ENCODE data around the gene MYH11. TPM values are rescaled to one million over a fixed set of nuclear protein-coding genes. Genes with fewer than 3 reads are reported as not detected.
"Not testable (repeated sequence)": the region's sequence is repeated elsewhere in the genome, so short reads cannot be mapped to it uniquely, and the experiment has no call there.

The MYH11 gene
- total RNA-seq, 2 experiments from 2014 or later: not detected

- no peaks in the 10 kb centered on the region for H3K27me3 Mint-ChIP-seq
- H3K9me3 Mint-ChIP-seq: no peaks in the 10 kb centered on the region
- peaks cover 18% of the 10 kb centered on the region for H3K4me1 Mint-ChIP-seq
- DNase-seq (no peak), ATAC-seq (ENCODE audit: low read depth) (no peak)
- no peak overlapping the region for H3K4me3 Mint-ChIP-seq
- H3K36me3 Mint-ChIP-seq: peaks cover 24% of the 10 kb centered on the region
- POLR2A ChIA-PET: no interaction called here
- peak overlapping the region; percentile 66 for H3K27ac Mint-ChIP-seq
Observed at GRCh38 chr16:15703029-15703736, 153.6 kb downstream of the MYH11 start.

GRCh38 chr16:15701975-15702970, 154.6 kb downstream of the MYH11 start:
- ATAC-seq (ENCODE audit: low read depth): no peak
- peak overlapping the region; percentile 66 for H3K27ac Mint-ChIP-seq
- no peaks in the 10 kb centered on the region for H3K27me3 Mint-ChIP-seq
- H3K9me3 Mint-ChIP-seq: no peaks in the 10 kb centered on the region
- DNase-seq: no peak
- no peak overlapping the region for H3K4me3 Mint-ChIP-seq
- H3K4me1 Mint-ChIP-seq: peaks cover 18% of the 10 kb centered on the region
- peaks cover 25% of the 10 kb centered on the region for H3K36me3 Mint-ChIP-seq
- POLR2A ChIA-PET: no interaction called here

GRCh38 chr16:15701367-15701766, 155.5 kb downstream of the MYH11 start:
- Mint-ChIP-seq H3K4me1 (peaks cover 18% of the 10 kb centered on the region), H3K27me3 (no peaks in the 10 kb centered on the region), H3K4me3 (no peak overlapping the region), H3K27ac (no peak overlapping the region), H3K9me3 (no peaks in the 10 kb centered on the region), H3K36me3 (peaks cover 31% of the 10 kb centered on the region)
- DNase-seq: no peak
- POLR2A ChIA-PET: no interaction called here
- no peak for ATAC-seq (ENCODE audit: low read depth)

- H3K9me3 Mint-ChIP-seq: no peaks in the 10 kb centered on the region
- POLR2A ChIA-PET: no interaction called here
- H3K4me1 Mint-ChIP-seq: peaks cover 18% of the 10 kb centered on the region
- H3K4me3 Mint-ChIP-seq: no peak overlapping the region
- peaks cover 27% of the 10 kb centered on the region for H3K36me3 Mint-ChIP-seq
- no peaks in the 10 kb centered on the region for H3K27me3 Mint-ChIP-seq
- DNase-seq (no peak), ATAC-seq (ENCODE audit: low read depth) (no peak)
- H3K27ac Mint-ChIP-seq: no peak overlapping the region
Observed at GRCh38 chr16:15699819-15700218, 157.0 kb downstream of the MYH11 start.

- H3K36me3 Mint-ChIP-seq: peaks cover 29% of the 10 kb centered on the region
- H3K4me3 Mint-ChIP-seq: no peak overlapping the region
- POLR2A ChIA-PET: no interaction called here
- DNase-seq: no peak
- no peaks in the 10 kb centered on the region for H3K27me3 Mint-ChIP-seq
- H3K27ac Mint-ChIP-seq: no peak overlapping the region
- ATAC-seq (ENCODE audit: low read depth): no peak
- H3K4me1 Mint-ChIP-seq: no peaks in the 10 kb centered on the region
- H3K9me3 Mint-ChIP-seq: no peaks in the 10 kb centered on the region
Observed at GRCh38 chr16:15694499-15694898, 162.3 kb downstream of the MYH11 start.

GRCh38 chr16:15692508-15692907, 164.3 kb downstream of the MYH11 start:
- H3K4me3 Mint-ChIP-seq; H3K27me3 Mint-ChIP-seq; ATAC-seq (ENCODE audit: low read depth); H3K9me3 Mint-ChIP-seq; POLR2A ChIA-PET; H3K4me1 Mint-ChIP-seq; H3K27ac Mint-ChIP-seq; DNase-seq: not testable (repeated sequence)
- peaks cover 42% of the 10 kb centered on the region for H3K36me3 Mint-ChIP-seq

- Mint-ChIP-seq H3K27me3 (no peaks in the 10 kb centered on the region), H3K4me1 (no peaks in the 10 kb centered on the region), H3K36me3 (peaks cover 37% of the 10 kb centered on the region), H3K4me3 (no peak overlapping the region), H3K9me3 (no peaks in the 10 kb centered on the region), H3K27ac (no peak overlapping the region)
- POLR2A ChIA-PET: no interaction called here
- DNase-seq (no peak), ATAC-seq (ENCODE audit: low read depth) (no peak)
Observed at GRCh38 chr16:15691046-15691445, 165.8 kb downstream of the MYH11 start.

- ATAC-seq (ENCODE audit: low read depth) (no peak), DNase-seq (no peak)
- Mint-ChIP-seq H3K27ac (no peak overlapping the region), H3K36me3 (peaks cover 40% of the 10 kb centered on the region), H3K4me1 (no peaks in the 10 kb centered on the region), H3K4me3 (no peak overlapping the region), H3K27me3 (no peaks in the 10 kb centered on the region), H3K9me3 (no peaks in the 10 kb centered on the region)
- POLR2A ChIA-PET: no interaction called here
Observed at GRCh38 chr16:15690296-15690695, 166.5 kb downstream of the MYH11 start.

GRCh38 chr16:15689290-15689689, 167.5 kb downstream of the MYH11 start:
- H3K36me3 Mint-ChIP-seq: peaks cover 41% of the 10 kb centered on the region
- no peak overlapping the region for H3K4me3 Mint-ChIP-seq
- no peak overlapping the region for H3K27ac Mint-ChIP-seq
- DNase-seq (no peak), ATAC-seq (ENCODE audit: low read depth) (no peak)
- no peaks in the 10 kb centered on the region for H3K4me1 Mint-ChIP-seq
- H3K27me3 Mint-ChIP-seq: no peaks in the 10 kb centered on the region
- POLR2A ChIA-PET: no interaction called here
- H3K9me3 Mint-ChIP-seq: no peaks in the 10 kb centered on the region

- Mint-ChIP-seq H3K27ac (no peak overlapping the region), H3K4me1 (peaks cover 5% of the 10 kb centered on the region), H3K9me3 (no peaks in the 10 kb centered on the region), H3K4me3 (no peak overlapping the region), H3K36me3 (peaks cover 37% of the 10 kb centered on the region), H3K27me3 (no peaks in the 10 kb centered on the region)
- DNase-seq (no peak), ATAC-seq (ENCODE audit: low read depth) (no peak)
- POLR2A ChIA-PET: no interaction called here
Observed at GRCh38 chr16:15686287-15686686, 170.5 kb downstream of the MYH11 start.

GRCh38 chr16:15682105-15682570, 174.7 kb downstream of the MYH11 start:
- POLR2A ChIA-PET: interaction anchor here (2.5 kb wide), 1 partner anchor 39 kb away, joined by 10 read pairs; the partner anchor contains the start of gene MARF1
- ATAC-seq (ENCODE audit: low read depth) (peak; percentile 77), DNase-seq (no peak)
- no peak overlapping the region for H3K4me3 Mint-ChIP-seq
- no peaks in the 10 kb centered on the region for H3K9me3 Mint-ChIP-seq
- peaks cover 5% of the 10 kb centered on the region for H3K4me1 Mint-ChIP-seq
- H3K27ac Mint-ChIP-seq: no peak overlapping the region
- peaks cover 42% of the 10 kb centered on the region for H3K36me3 Mint-ChIP-seq
- H3K27me3 Mint-ChIP-seq: no peaks in the 10 kb centered on the region

GRCh38 chr16:15677447-15677846, 179.4 kb downstream of the MYH11 start:
- peaks cover 46% of the 10 kb centered on the region for H3K36me3 Mint-ChIP-seq

GRCh38 chr16:15676506-15676905, 180.3 kb downstream of the MYH11 start:
- Mint-ChIP-seq H3K27me3 (no peaks in the 10 kb centered on the region), H3K27ac (no peak overlapping the region)
- POLR2A ChIA-PET: interaction anchor here (0.6 kb wide), 1 partner anchor 253 kb away, joined by 4 read pairs; no protein-coding TSS in a partner anchor

More at GRCh38 chr16:15677447-15677846, 179.4 kb downstream of the MYH11 start:
- no peak overlapping the region for H3K27ac Mint-ChIP-seq
- no peak overlapping the region for H3K4me3 Mint-ChIP-seq
- no peak for ATAC-seq (ENCODE audit: low read depth)
- peaks cover 27% of the 10 kb centered on the region for H3K4me1 Mint-ChIP-seq
- H3K9me3 Mint-ChIP-seq: no peaks in the 10 kb centered on the region
- POLR2A ChIA-PET: no interaction called here
- no peaks in the 10 kb centered on the region for H3K27me3 Mint-ChIP-seq
- no peak for DNase-seq

More at GRCh38 chr16:15676506-15676905, 180.3 kb downstream of the MYH11 start:
- H3K36me3 Mint-ChIP-seq: peaks cover 46% of the 10 kb centered on the region
- no peaks in the 10 kb centered on the region for H3K9me3 Mint-ChIP-seq
- ATAC-seq (ENCODE audit: low read depth) (no peak), DNase-seq (no peak)
- H3K4me3 Mint-ChIP-seq: no peak overlapping the region
- H3K4me1 Mint-ChIP-seq: peaks cover 32% of the 10 kb centered on the region

Measured in activated naive CD8-positive, alpha-beta T cell treated with anti-CD3 and anti-CD28 coated beads, Interleukin-2, amount 10 ng/mL, durations not matched to agents 7 days and 5 days (primary cell).